Posterior vena cava (tissue), 2 donors: ENCODE results near the gene SNX15. TPM values are rescaled to one million over a fixed set of nuclear protein-coding genes. Genes with fewer than 3 reads are reported as not detected.
"Not testable (repeated sequence)": the region's sequence is repeated elsewhere in the genome, so short reads cannot be mapped to it uniquely, and the experiment has no call there.

Experiments
- DNase-seq: peaks from one replicate; pipeline ENCODE4 v3.0.0-alpha.2; 2020; ENCODE audit warnings: low spot score
- intact Hi-C, 2 donors: fragments of 100-400 bp; cut with DNase I; formaldehyde crosslinking; loops; one replicate each; pipeline versions ENCODE4 v1.14.1 to v1.14.2; 2022 to 2023
- total RNA-seq, 2 donors: library from RNA; stranded (reverse); fragmentation: NEBNext Ultra II Directional; extraction: Animal tissue kit (Norgen Biotek cat#: 25700); gene quantifications; one replicate each; pipeline ENCODE4 v1.2.1, GENCODE V29; 2021
- donor health status: DM: yes; HTN: yes; CAD: no.
- donor health status: DM: yes; HTN: yes; CAD: no.

The SNX15 gene
- total RNA-seq, 2 donors from 2014 or later, result 17.4 to 21.1 TPM

GRCh38 chr11:65013130-65013887 is 13.9 kb upstream of the SNX15 start:
- peak; percentile 98 for DNase-seq
- intact Hi-C loops, result no loop called here

DNA sequence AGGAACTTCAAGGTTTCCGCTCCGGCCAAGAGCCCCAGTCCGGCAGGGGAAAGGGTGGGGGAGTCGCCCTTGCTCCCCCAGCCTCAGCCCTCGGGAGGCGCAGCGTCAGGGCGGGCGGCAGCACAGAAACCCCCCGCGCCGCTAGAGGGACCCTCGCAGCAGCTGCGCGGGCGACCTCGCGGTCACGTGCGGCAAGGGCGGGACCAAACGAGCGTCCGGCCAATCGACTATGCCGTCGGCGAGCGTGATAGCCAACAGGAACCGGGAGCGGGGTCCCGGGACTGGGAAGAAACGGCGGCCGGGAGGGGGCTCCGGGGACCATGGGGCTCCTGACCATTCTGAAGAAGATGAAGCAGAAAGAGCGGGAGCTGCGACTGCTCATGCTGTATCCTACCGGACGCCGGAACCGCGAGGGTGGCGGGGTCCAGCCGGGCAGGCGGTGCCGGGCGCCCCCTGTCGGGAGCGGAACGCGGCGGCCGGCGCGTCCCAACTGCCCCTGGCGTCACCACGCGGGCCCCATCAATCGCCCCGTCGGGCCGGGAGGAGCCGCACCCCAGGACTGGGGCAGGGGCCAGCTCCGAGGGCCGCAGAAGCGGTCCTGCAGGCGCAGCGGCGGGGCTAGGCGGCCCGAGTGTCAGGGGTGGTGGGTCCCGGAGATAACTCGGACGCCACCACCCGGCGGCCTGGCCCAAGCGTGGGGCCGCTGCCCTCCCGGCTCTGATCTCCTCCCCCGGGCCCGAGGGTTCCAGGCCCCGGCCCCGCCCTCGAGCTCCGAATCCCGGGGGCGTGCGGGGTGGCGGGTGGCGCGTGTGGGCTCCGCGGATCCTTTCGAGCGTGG is 13.1 kb upstream of the SNX15 start, which contains the start of gene ARL2:
Gene ARL2 (plus strand): TSS at position 273 of the 838 bp plus-strand sequence. CDS start 48 bp downstream, at position 321.
- intact Hi-C loops, result no loop called here
- peak; percentile 97 for DNase-seq

GRCh38 chr11:65014726-65015227 is 12.5 kb upstream of the SNX15 start:
- intact Hi-C loops, result no loop called here
- DNase-seq, result peak; percentile 88

DNA sequence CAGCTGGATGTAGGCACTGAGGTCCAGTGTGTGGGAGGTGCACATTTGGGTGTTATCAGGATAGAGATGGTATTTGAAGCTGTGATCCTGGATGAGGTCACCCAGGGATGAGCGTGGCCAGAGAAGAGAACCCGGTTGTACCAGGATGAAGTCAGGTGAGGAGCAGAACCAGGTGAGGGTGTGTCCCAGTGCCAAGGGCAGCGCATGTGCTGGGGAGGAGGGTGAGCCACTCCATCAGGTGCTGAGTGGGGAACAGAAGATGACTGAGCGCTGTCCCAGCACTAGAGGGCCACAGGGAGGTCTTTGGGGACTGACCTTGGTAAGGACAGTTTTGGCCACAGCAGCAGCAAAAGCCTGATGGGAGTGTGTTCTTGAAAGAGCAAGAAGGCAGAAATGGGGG is 10.5 kb upstream of the SNX15 start:
- DNase-seq, result no peak
- intact Hi-C loops, result no loop called here

DNA sequence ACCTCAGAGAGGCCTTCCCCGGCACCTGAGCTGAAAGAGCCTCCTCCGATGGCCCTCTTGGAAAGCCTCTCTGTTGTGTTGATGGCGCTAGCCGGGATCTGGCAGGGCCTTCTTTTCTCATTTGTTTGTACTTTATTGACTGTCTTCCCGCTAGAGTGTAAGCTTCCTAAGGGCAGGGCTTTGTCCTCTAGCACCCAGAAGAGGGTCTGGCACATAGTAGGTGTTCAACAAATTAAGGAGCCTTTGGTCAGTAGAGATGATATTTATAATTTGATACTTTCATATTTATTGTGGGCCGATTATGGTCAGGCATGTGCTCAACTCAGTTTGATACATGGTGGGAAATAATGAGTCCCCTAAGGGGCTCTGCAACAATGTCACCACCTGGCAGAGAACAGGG is 9.3 kb upstream of the SNX15 start:
- DNase-seq, result no peak
- intact Hi-C loops, result no loop called here

DNA sequence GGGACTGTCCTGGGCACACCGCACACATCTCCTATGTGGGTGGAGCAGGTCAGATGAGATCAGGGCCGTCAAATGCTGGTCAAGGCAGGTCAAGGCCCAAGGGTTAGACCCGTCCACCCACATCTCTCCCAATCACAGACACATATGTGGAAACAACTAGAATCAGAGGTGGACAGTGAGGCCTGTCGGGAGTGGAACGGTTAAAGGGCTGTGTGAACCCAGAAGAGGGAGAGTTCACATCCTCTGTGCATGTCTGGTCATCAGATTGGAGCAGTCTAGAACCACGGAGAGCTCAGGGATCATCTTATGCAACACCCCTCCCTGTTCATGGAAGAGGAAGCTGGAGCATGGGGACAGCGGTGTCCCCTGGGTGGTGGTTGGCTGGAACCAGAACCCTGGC is 7.4 kb upstream of the SNX15 start:
- intact Hi-C loops, result loop anchor here in 1 of 2 donors (5.0 kb wide), 1 partner anchor 1048 kb away; the partner anchor contains the start of gene COX8A
- no peak for DNase-seq

GRCh38 chr11:65021003-65021402 is 6.2 kb upstream of the SNX15 start:
- no peak for DNase-seq
- intact Hi-C loops, result loop anchor here in 1 of 2 donors (5.0 kb wide), 1 partner anchor 1049 kb away; the partner anchor contains the start of gene COX8A

DNA sequence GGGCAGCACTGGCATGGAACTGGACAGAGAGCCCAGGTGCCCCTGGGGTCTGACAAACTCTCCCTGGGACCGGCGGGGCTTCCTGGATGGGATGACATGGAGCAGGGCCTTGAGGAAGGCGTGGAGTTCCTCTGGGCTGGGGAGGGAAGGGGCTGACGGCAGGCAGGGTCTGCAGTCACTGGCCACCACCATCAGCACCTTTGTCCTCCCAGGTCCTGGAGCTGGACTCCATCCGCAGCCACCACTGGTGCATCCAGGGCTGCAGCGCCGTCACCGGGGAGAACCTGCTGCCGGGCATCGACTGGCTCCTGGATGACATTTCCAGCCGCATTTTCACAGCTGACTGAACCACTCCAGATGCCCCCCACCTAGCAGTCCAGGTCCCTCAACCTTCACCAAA is 5.7 kb upstream of the SNX15 start:
- no peak for DNase-seq
- intact Hi-C loops, result loop anchor here in 1 of 2 donors (5.0 kb wide), 1 partner anchor 1049 kb away; the partner anchor contains the start of gene COX8A

DNA sequence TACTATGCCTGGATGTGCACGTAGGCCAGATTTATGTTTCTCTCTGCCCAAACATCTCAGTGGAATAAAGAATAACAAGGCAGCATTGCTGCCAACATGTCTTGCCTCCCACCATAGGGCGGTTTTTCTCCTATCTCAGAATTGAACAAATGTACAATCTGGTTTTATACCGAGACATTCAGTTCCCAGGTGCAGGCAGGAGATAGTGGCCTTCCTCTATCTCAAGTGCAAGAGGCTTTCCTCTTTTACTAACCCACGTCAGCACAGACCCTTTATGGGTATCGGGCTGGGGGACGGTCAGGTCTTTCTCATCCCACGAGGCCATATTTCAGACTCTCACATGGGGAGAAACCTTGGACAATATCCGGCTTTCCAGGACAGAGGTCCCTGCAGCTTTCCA is 3.7 kb upstream of the SNX15 start:
- not testable (repeated sequence) for DNase-seq
- intact Hi-C loops, result loop anchor here in 1 of 2 donors (5.0 kb wide), 1 partner anchor 1051 kb away; the partner anchor contains the start of gene COX8A

DNA sequence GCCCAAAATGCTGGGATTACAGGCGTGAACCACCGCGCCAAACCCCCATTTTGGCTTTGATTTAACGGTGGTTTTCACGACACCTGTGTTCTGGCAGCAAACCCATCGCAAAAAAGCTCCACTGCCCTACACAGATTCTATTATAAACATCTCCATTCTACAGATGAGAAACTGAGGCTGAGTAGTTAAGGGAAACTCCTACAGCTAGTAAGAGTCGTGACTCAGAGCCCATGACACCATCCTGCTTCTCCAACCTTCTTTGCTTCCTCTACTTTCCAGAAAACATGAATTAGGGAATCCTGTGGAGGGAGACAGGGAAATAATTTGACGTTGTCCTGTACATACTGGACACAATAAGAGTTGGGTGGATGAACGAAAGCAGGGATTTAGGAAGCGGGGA is 429 bp upstream of the SNX15 start:
- intact Hi-C loops, result no loop called here
- no peak for DNase-seq

DNA sequence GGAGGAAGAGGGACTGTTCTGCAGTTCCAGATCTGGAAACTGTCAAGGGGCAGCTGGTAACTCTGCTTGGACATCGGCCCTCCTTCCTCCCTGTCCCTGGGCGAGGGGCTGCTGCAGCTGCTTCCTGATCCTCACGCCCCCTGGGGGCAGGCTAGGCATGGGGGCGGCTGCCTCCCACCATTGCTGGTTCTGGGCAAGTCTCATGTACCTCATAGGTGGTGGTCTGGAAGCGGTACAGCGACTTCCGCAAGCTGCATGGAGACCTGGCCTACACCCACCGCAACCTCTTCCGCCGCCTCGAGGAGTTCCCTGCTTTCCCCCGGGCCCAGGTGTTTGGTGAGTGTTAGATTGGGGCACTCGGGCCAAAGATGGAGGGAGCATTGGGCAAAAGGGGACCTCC is 5.0 kb downstream of the SNX15 start:
- intact Hi-C loops, result no loop called here
- no peak for DNase-seq

GRCh38 chr11:65034423-65034822 is 7.2 kb downstream of the SNX15 start:
- intact Hi-C loops, result no loop called here

DNA sequence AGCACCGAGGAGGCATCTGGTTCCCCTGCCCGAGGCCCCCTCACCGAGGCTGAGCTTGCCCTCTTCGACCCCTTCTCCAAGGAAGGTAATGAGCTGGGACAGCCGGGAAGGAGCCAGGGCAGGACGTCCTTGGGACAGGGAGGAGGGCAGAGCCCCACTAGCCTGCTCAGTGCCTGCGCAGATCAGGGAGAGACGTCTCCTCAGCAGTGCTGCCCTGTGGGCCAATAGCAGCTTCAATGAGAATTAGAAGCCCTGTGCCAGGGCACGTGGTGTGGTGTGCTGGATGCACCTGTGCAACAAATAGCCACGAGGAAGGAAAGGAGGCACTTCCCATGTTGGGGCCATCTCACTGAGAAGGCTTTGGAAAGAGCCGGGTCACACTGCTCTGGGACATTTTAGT is 8.3 kb downstream of the SNX15 start:
- intact Hi-C loops, result no loop called here
- no peak for DNase-seq

More at GRCh38 chr11:65034423-65034822, 7.2 kb downstream of the SNX15 start:
- DNase-seq, result no peak

GRCh38 chr11:65036931-65037330 is 9.7 kb downstream of the SNX15 start:
- intact Hi-C loops, result no loop called here
- no peak for DNase-seq

- intact Hi-C loops, result no loop called here
- DNase-seq, result no peak
Measured at GRCh38 chr11:65040520-65040846, 13.2 kb downstream of the SNX15 start.

DNA sequence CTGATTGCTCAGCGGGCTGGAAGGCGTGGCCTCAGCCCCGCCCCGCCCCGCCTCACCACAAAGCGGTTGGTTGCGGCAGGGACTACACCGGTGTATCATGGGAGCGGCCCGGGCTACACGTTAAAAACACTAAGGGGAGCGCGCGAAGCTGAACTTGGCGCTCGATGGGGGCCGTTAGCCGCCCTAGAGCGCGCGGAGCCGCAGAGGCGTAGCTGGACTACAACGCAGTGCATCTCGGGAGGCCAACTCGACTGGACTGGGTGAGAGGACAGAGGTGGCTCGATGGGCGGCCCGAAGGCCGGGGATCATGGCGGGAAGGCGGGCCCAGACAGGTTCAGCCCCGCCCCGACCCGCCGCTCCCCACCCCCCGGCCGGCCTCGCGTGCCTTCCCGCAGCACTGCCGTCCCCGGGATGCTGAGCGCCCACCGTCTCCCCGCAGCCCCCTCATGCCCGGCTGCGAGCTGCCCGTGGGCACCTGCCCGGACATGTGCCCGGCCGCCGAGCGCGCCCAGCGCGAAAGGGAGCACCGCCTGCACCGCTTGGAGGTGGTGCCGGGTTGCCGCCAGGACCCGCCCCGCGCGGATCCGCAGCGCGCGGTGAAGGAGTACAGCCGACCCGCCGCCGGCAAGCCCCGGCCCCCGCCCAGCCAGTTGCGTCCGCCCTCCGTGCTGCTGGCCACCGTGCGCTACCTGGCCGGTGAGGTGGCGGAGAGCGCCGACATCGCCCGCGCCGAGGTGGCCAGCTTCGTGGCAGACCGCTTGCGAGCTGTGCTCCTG is 13.8 kb downstream of the SNX15 start, which contains the start of gene SAC3D1:
Gene SAC3D1 (plus strand): TSS at position 364 of the 776 bp plus-strand sequence. CDS start 83 bp downstream, at position 447.
- DNase-seq, result peak; percentile 95
- intact Hi-C loops, result no loop called here

GRCh38 chr11:65042891-65043290 is 15.7 kb downstream of the SNX15 start:
- intact Hi-C loops, result no loop called here
- DNase-seq, result no peak

DNA sequence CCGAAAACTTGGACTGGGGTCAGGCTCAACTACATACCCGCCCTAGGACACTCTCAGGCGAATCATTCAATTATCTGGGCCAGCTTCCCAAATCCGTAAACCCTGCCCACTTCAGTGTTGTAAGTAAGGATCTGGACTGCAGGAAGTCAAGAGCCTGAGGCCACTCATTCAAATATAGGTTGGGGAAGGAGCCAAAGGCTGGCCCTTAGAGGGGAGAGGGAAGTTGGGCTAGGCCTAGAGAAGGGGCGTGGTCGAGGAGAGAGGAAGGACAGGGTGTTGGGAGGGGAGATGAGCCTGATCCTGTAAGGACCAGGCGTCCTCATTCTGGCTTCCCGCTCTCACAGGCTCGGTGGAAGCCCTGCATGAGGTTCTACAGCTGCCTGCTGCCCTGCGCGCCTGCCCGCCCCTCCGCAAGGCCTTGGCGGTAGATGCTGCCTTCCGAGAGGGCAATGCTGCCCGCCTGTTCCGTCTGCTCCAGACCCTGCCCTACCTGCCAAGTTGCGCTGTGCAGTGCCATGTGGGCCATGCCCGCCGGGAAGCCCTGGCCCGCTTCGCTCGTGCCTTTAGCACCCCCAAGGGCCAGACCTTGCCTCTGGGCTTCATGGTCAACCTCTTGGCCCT is 16.8 kb downstream of the SNX15 start:
- intact Hi-C loops, result no loop called here

GRCh38 chr11:65045061-65045460 is 17.8 kb downstream of the SNX15 start:
- DNase-seq, result no peak
- intact Hi-C loops, result no loop called here

More for the DNA sequence above, 16.8 kb downstream of the SNX15 start:
- DNase-seq, result no peak
